GM19452 (cell line): Measurements from ENCODE around the gene MYL5.
"Not testable (repeated sequence)": the region's sequence is repeated elsewhere in the genome, so short reads cannot be mapped to it uniquely, and the experiment has no call there.

Experiments used
- ATAC-seq: cut with Tn5 transposase; IDR thresholded peaks from one replicate; pipeline ENCODE4 v1.9.1; 2021; ENCODE audit not compliant: unreplicated experiment

Gene MYL5

DNA sequence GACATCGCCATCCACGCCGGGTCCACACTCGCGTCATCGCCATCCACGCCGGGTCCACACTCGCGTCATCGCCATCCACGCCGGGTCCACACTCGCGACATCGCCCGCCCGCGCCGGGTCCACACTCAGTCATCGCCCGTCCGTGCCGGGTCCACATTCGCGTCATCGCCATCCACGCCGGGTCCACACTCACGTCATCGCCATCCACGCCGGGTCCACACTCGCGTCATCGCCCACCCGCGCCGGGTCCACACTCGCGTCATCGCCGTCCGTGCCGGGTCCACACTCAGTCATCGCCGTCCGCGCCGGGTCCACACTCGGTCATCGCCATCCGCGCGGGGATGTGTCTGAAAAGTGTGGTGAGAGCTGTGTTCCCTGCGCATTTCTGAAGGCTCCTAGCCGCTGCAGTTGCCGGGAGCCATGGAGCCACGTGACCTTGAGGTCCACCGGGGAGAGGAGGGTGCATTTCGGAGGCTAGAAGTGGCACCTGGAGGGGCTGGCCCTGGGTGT is 48.6 kb downstream of the MYL5 start:
- ATAC-seq = no peak

DNA sequence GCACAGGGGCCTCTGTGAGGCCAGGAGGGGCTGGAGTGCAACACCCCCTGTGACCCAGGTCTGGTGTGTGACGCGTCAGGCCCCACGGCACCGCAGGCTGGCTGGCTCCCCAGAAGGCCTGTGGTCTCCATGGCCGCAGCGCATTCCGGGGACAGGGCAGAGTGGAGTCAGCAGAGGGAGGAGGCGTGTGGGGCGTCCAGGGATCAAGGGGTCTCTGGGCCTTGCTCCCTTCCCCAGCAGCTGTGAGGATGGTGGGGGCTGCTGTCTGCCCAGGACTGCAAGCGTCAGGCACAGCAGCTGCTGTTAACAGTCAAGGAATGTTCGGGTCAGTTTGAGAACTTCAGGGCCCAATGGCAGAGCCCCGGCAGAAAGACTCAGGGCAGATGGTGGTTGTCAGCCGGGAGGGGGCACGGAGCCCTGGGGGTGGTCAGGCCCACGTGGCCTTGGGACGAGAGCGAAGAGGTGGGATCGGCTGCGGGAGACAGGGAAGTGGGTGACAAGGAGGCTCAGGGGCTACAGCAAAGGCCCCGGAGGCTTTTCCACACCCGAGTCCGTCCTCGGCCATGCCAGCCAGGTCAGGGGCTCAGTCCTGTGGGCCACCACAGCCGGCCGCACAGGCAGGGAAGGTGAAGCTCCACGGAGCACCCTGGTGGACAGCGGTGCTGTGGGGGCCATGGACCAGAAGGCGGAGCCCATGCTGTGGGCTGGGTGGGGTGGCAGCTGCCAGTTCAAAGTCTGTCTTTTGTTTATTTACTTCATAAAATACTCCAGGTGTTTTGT is 49.6 kb downstream of the MYL5 start:
- ATAC-seq = no peak

DNA sequence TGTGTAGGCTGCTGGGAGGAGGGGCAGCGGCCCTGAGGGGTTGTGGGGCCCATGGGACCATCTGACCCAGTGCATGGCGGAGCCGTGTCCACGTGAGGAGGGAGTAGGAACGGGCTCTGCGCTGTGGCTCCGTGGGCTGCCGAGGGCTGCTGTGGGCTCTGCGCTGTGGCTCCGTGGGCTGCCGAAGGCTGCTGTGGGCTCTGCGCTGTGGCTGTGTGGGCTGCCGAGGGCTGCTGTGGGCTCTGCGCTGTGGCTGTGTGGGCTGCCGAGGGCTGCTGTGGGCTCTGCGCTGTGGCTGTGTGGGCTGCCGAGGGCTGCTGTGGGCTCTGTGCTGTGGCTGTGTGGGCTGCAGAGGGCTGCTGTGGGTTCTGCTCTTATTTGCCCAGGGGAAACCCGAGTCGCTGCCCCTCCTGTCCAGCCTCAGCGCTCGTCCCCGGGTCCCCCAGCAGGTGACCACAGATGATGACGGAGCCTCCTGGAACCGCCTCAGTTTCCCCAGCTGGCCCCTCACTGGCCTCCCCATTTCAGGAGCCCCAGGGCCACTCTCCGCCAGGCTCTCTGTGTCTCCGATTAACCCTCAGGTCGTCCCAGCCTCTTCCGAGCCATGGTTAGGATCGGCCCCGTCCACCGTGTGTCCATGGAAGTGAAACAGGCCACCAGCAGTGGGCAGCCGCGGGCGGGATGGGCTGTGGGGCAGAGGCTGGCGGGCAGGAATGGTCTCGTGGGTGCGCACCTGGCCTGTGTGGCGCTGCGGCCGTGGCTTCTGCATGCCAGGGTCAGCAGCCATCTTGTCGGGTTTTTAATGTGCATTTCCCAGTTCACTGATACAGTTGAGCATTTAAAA is 51.3 kb downstream of the MYL5 start:
- ATAC-seq = no peak

DNA sequence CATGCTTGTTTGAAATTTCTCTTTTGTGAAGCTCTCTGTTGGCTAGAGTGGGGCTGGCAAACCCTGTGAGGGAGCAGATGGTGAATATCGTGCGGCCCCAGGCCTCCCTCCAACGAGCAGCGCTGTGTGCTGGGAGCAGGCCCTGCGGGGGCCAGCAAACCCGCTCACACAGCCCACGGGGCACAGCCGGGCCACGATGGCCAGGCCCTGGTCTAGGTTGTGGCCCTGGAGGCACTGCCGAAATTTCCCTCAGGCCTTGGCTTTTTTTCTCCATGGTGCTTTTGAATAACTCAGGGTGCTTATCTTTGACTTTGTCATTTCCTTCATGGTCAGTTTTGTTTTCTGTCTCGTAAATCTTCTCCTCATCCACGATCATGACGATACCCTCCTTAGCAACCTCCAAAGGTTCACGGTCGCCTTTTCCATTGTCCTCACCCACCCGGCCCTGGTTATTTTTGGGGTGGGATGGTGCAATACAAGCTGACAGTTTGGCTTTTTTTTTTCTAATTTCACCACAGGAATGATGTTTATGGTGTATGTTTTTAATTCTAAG is 52.0 kb downstream of the MYL5 start:
- no peak for ATAC-seq

DNA sequence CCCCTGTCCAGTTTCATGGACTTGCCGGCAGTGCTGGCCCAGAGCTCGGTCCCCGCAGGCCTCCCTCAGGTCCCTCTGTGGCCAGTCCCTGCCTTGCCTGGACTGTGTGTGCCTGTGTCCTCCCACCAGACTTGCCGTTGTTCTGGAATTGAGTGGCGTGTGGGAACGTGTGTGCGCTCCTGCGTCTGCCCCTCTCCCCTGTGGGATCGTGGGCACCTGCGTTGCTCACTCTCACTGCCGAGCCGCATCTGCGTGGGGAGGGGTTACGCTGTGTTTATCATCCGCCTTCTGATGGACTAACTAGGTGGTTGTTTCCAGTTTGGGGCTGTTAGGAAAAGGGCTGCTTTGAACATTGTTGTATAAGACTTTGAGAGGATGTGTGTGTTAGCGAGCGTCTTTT is 52.5 kb downstream of the MYL5 start:
- no peak for ATAC-seq

DNA sequence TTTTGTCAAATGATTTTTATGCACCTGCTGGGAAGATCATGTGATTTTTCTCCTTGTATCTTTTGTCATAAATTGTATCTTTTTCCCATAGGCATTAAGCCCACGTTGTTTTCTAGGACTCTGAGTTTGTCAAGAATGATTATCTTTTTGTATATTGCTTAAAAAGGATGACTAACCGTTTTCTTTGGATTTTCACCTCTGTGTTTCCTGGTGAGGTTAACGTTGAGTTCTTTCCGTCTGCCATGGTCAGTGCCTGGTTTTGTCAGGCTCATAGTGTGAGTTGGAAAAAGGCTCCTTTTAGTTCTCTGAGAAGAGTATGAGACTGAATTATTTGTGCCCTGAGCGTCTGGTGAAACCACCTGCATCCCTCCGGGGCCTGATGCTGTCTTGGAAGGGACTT is 53.2 kb downstream of the MYL5 start:
- no peak for ATAC-seq

DNA sequence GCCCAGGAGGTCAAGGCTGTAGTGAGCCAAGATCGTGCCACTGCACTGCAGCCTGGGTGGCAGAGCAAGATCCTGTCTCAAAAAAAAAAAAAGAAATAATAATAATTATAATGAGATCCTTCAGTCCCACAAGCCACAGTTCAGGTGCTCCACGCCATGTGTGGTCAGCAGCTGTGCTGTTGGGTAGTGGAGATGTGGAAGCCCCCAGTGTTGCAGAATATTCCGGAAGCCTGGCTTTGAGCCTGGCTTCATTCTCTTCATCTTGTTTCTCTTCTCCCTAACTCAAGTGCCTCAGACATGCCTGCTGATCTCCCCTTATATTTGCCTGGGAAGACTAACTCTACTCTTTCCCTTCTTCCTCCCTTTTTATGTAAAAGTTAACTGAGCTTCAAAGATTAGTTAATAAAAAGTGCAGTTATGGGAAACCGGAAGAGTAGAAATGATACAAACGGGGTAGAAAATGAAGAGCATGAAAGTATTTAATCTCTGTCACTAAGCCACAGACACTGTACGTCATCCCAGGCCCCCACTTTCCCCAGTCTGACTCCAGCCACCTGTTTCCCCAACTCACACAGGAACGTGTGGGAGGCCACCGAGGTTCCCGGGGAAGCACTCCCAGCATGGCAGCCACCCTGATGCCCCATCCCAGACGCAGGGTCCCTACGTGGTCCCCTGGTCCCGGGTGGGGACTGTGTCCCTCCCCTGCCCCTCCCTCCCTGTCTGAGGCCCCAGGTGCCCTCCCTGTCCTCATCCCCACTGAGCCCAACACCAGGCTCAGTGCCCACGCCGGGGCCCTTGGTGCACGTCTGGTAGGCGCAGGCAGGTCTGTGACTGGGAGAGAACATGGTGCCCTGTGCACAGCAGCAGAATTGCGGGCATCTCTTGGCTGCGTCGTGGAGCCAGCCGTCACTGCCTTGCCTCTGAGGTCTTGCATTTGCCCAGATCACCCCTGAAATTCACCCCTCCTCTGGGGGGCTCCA is 55.3 kb downstream of the MYL5 start:
- no peak for ATAC-seq

DNA sequence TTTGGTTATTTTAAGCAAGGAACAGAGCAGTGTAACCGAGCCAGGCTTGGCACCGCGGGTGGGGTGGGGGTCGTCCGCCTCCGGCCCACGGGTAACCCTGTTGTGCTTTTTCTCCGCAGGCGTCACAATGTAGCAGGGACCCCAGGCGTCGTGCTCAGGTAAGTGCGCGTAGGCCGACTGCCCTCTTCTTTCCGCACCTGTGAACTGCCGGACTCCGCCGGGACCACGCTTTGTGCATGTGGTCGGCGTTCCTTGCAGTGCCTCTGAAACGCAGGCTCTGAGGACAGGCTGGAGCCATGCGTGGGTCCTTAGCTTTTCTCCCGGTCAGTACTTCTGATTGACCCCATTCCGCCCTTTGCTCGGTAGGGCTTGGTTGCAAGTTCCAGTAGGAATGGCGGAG is 56.2 kb downstream of the MYL5 start:
- ATAC-seq = no peak

DNA sequence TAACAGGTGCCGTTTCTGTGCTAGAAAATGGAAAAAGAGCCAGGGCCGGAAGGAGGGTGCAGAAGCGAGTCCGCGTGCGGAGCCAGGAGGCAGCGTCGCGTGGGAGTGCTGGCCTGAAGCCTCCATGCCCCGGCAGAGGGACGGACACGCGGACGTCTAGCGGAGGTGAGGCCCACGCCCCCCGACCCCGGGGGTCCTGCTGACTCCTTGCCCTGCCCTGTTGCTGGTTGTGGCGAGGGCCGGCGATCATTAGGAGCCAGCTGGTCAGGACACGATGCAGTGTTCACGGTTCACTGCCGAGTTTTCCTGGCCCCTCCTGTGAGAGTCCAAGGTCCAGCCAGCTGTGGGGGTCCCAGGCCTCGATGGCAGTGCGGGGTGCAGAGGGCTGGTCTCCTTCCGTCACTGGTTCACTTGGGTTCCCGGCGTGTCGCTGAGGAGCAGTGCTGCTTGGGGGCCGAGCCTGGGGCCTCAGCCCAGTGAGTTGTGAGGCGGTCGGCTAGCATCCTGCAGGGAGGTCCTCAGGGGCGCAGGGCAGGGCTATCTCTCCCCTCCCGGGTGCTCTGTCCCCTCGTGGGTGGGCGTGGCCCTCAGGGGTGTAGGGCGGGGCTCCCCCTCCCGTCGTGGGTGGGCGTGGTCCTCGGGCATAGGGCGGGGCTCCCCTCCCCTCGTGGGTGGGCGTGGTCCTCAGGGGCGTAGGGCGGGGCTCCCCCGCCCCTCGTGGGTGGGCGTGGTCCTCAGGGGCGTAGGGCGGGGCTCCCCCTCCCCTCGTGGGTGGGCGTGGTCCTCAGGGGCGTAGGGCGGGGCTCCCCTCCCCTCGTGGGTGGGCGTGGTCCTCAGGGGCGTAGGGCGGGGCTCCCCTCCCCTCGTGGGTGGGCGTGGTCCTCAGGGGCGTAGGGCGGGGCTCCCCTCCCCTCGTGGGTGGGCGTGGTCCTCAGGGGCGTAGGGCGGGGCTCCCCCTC is 56.9 kb downstream of the MYL5 start:
- ATAC-seq = not testable (repeated sequence)
